ENCODE data around the gene CCDC194.
A peak's percentile ranks its signal among the peaks of the same experiment; 100 is the strongest.

The CCDC194 gene

GRCh38 chr19:17402982-17403855 is 9.2 kb upstream of the CCDC194 start (continued):
- no peak for TF ChIP-seq ZNF214 (tag by site-specific recombination; IDR thresholded peaks at IDR 0.05; ENCODE audit: borderline replicate concordance)

- no peaks in the 10 kb centered on the region for H3K9me3 ChIP-seq (ENCODE audit: control insufficient read depth, insufficient read depth, low read depth, low read length)
These were observed 7.6 kb upstream of the CCDC194 start for GRCh38 chr19:17401628-17402027.

GRCh38 chr19:17398902-17399527 is 5.0 kb upstream of the CCDC194 start:
- peak; percentile 16; the same call in 1 of the 2 replicates for TF ChIP-seq EGR2 (tag by site-specific recombination; IDR thresholded peaks at IDR 0.05; ENCODE audit: low read depth)
- TF ChIP-seq ZBTB7A (tag by site-specific recombination; IDR thresholded peaks at IDR 0.05; ENCODE audit: low read depth) = no peak

More at GRCh38 chr19:17401628-17402027, 7.6 kb upstream of the CCDC194 start:
- no peaks in the 10 kb centered on the region for H3K36me3 ChIP-seq (ENCODE audit: control insufficient read depth in 2 of 2, insufficient read depth in 1 of 2, low read length in 2 of 2)
- TF ChIP-seq ZNF580 (tag by site-specific recombination; IDR thresholded peaks at IDR 0.05) (no peak), ZFP69B (tag by site-specific recombination; IDR thresholded peaks at IDR 0.05) (no peak), ZFP3 (tag by site-specific recombination; IDR thresholded peaks at IDR 0.05; ENCODE audit: low read depth) (peak; percentile 62), ZNF157 (tag by site-specific recombination; IDR thresholded peaks at IDR 0.05) (no peak), ZNF639 (tag by site-specific recombination; IDR thresholded peaks at IDR 0.05) (no peak)
- POLR2A ChIA-PET = no interaction called here
- no peak overlapping the region for H3K27ac ChIP-seq (ENCODE audit: extremely low read depth, low read depth, low read length)
- no peaks in the 10 kb centered on the region for H3K4me1 ChIP-seq (ENCODE audit: control insufficient read depth, insufficient read depth, low read length)
- CTCF ChIA-PET = interaction anchor here (1.1 kb wide), 1 partner anchor 11 kb away, joined by 5 read pairs; no protein-coding TSS in a partner anchor
- no peak overlapping the region for H3K4me3 ChIP-seq (ENCODE audit: low read depth, low read length)

GRCh38 chr19:17394891-17395415 is 957 bp upstream of the CCDC194 start:
- CTCF ChIA-PET = interaction anchor here (0.6 to 1.4 kb wide), 15 partner anchors 19 to 459 kb away, joined by 3 to 7 read pairs (median 4); partner anchors contain the start of gene MVB12A
- POLR2A ChIA-PET = interaction anchor here (0.6 to 0.7 kb wide), 2 partner anchors 39 to 46 kb away, joined by 3 to 5 read pairs; no protein-coding TSS in a partner anchor
- no peak overlapping the region for H3K27ac ChIP-seq (ENCODE audit: extremely low read depth, low read depth, low read length)
- TF ChIP-seq GLIS1 (tag by site-specific recombination; IDR thresholded peaks at IDR 0.05) (peak; percentile 13; the same call in 1 of the 2 replicates), ZBTB1 (tag by site-specific recombination; IDR thresholded peaks at IDR 0.05) (no peak), IKZF3 (tag by site-specific recombination; IDR thresholded peaks at IDR 0.05) (peak; percentile 30; the same call in 1 of the 2 replicates), ZNF510 (tag by site-specific recombination; IDR thresholded peaks at IDR 0.05; ENCODE audit: insufficient replicate concordance) (no peak), ZNF302 (tag by site-specific recombination; IDR thresholded peaks at IDR 0.05; ENCODE audit: low read depth) (0 out of 2 replicates have a peak, but pooled peaks have one; percentile 32), ZNF221 (tag by site-specific recombination; IDR thresholded peaks at IDR 0.05; ENCODE audit: borderline replicate concordance) (no peak), BCL6B (tag by site-specific recombination; IDR thresholded peaks at IDR 0.05) (no peak), ZNF785 (tag by site-specific recombination; IDR thresholded peaks at IDR 0.05) (peak; percentile 31; the same call in 1 of the 2 replicates), ZNF600 (tag by site-specific recombination; IDR thresholded peaks at IDR 0.05) (peak; percentile 52; the same call in 1 of the 2 replicates), ZNF2 (tag by site-specific recombination; IDR thresholded peaks at IDR 0.05) (peak; percentile 83; the same call in 1 of the 2 replicates), ZNF354C (tag by site-specific recombination; IDR thresholded peaks at IDR 0.05; ENCODE audit: borderline replicate concordance, low read depth) (no peak), KLF1 (tag by site-specific recombination; IDR thresholded peaks at IDR 0.05) (peak; percentile 40; the same call in 1 of the 2 replicates), ZFP69B (tag by site-specific recombination; IDR thresholded peaks at IDR 0.05) (peak; percentile 58), ZBTB8A (tag by site-specific recombination; IDR thresholded peaks at IDR 0.05) (peak; percentile 45; the same call in 1 of the 2 replicates)

More at GRCh38 chr19:17398902-17399527, 5.0 kb upstream of the CCDC194 start:
- no peaks in the 10 kb centered on the region for H3K4me1 ChIP-seq (ENCODE audit: control insufficient read depth, insufficient read depth, low read length)
- CTCF ChIA-PET = interaction anchor here (0.6 to 2.4 kb wide), 8 partner anchors 8 to 436 kb away, joined by 3 to 8 read pairs (median 4); no protein-coding TSS in a partner anchor
- no peaks in the 10 kb centered on the region for H3K9me3 ChIP-seq (ENCODE audit: control insufficient read depth, insufficient read depth, low read depth, low read length)
- POLR2A ChIA-PET = interaction anchor here (0.7 kb wide), 1 partner anchor 368 kb away, joined by 3 read pairs; no protein-coding TSS in a partner anchor
- H3K36me3 ChIP-seq (ENCODE audit: control insufficient read depth in 2 of 2, insufficient read depth in 1 of 2, low read length in 2 of 2) = no peaks in the 10 kb centered on the region
- no peak overlapping the region for H3K4me3 ChIP-seq (ENCODE audit: low read depth, low read length)
- no peak overlapping the region for H3K27ac ChIP-seq (ENCODE audit: extremely low read depth, low read depth, low read length)

More at GRCh38 chr19:17394891-17395415, 957 bp upstream of the CCDC194 start:
- Histone ChIP-seq H3K4me3 (ENCODE audit: low read depth, low read length) (no peak overlapping the region), H3K36me3 (ENCODE audit: control insufficient read depth in 2 of 2, insufficient read depth in 1 of 2, low read length in 2 of 2) (no peaks in the 10 kb centered on the region), H3K9me3 (ENCODE audit: control insufficient read depth, insufficient read depth, low read depth, low read length) (no peaks in the 10 kb centered on the region), H3K4me1 (ENCODE audit: control insufficient read depth, insufficient read depth, low read length) (peaks cover 3% of the 10 kb centered on the region; the same call in 1 of the 2 replicates)
